Thyroid gland (tissue), 4 donors: Measurements from ENCODE around the gene ZBTB7C. TPM values are rescaled to one million over a fixed set of nuclear protein-coding genes. Genes with fewer than 3 reads are reported as not detected.
A peak's percentile ranks its signal among the peaks of the same experiment; 100 is the strongest.

Experiments
- DNase-seq, 2 donors: peaks; one replicate each; pipeline ENCODE4 v3.0.0-alpha.2; 2019
- H3K27ac ChIP-seq, 3 donors: fragments of 200-600 bp; sonication (generic); 1 replicate in 2 of 3; 2 replicates in 1 of 3; pipeline ENCODE4 v1.5.1; 2016 to 2019; ENCODE audit warnings: mild to moderate bottlenecking in 1 of 3, moderate library complexity in 1 of 3
- H3K27me3 ChIP-seq: fragments of 200-600 bp; sonication (generic); one replicate; pipeline ENCODE4 v1.5.1; 2019
- H3K36me3 ChIP-seq, 2 donors: fragments of 200-600 bp; sonication (generic); one replicate each; pipeline ENCODE4 v1.5.1; 2016 to 2019
- H3K4me1 ChIP-seq, 2 donors: fragments of 200-600 bp; sonication (generic); one replicate each; pipeline ENCODE4 v1.5.1; 2017 to 2019
- H3K4me3 ChIP-seq, 3 donors: fragments of 200-600 bp; sonication (generic); replicated peaks in 1 of 3; 1 replicate in 2 of 3; 2 replicates in 1 of 3; pipeline ENCODE4 v1.5.1; 2016; ENCODE audit warnings: mild to moderate bottlenecking in 1 of 3
- H3K9me3 ChIP-seq: fragments of 200-600 bp; sonication (generic); one replicate; pipeline ENCODE4 v1.5.1; 2017
- CTCF ChIP-seq, 6 experiments: fragments of 200-600 bp in 3 of 6; fragments of 450-650 bp in 3 of 6; sonication (generic) in 3 of 6; IDR thresholded peaks; one replicate each; pipeline ENCODE4 v1.5.1; 2016 to 2019; ENCODE audit warnings: antibody characterized with exemption in 6 of 6, mild to moderate bottlenecking in 2 of 6, inconsistent platforms in 1 of 6, moderate library complexity in 1 of 6
- POLR2A ChIP-seq, 2 donors: fragments of 450-650 bp; IDR thresholded peaks; one replicate each; pipeline ENCODE4 v1.6.1; 2017; ENCODE audit warnings: antibody characterized with exemption in 2 of 2, mild to moderate bottlenecking in 2 of 2, moderate library complexity in 1 of 2
- WGBS, 2 donors: methylation state at CpG; one replicate each; pipeline ENCODE4 v1.1.5; 2017; 5-methylcytosine and 5-hydroxymethylcytosine counted together
- intact Hi-C: fragments of 100-400 bp; cut with DNase I; formaldehyde crosslinking; loops from one replicate; pipeline ENCODE4 v1.15.1; 2023
- total RNA-seq, 4 donors: library from RNA; depleted of rRNA; stranded (reverse); fragments of >200 nt; gene quantifications; one replicate each; pipeline ENCODE4 v1.2.3, GENCODE V29; 2016

The ZBTB7C gene
- total RNA-seq, 4 donors from 2014 or later = 41.7 to 66.7 (median 49.5) TPM

GRCh38 chr18:48037481-48038271 lies 371.5 kb downstream of the ZBTB7C start:
- intact Hi-C loops = loop anchor here (5.0 to 10.0 kb wide), 3 partner anchors 187 to 380 kb away; no protein-coding TSS in a partner anchor

DNA sequence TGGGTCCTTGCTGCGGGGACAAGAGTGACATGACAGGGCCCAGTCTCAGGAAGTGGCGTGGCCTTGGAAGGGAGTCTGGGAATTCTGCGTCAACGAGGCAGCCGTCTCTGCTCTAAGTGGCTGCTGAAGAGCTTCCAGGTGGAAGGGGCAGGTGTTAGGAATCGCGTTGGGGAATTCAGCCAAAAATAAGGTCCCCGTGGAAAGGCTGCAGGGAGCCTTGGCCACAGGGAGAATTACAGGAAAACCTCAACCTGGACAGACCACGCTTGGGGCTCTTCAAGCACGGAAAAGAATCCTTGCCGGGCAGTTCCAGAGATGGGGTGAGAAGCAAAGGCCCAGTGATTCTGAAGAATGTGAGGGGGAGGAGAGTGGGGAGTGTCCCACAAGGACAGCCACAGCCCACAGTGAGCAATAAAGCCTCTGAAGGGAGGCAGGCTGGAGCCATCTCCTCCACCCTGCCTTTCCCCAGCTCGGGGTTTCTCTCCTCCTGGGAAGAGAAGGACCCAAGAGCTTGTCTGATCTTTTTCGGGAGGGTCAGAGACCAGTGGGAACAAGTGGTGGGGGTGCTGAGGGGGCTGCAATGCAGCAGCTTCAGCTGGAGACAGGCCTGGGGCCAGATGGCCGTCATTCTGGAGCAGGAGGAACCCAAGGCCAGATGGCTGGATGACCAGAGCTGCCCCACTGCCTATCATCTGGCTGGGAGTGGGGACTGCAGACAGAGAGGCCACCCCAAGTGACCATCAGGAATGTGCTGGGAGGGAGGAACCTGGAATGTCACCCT lies 372.4 kb downstream of the ZBTB7C start:
- H3K9me3 ChIP-seq = no peaks in the 10 kb centered on the region
- peak; percentile 87 for DNase-seq
- no peak overlapping the region for H3K4me3 ChIP-seq
- TF ChIP-seq CTCF (IDR thresholded peaks at IDR 0.05) (no peak), POLR2A (IDR thresholded peaks at IDR 0.05) (peak in 1 of 2 donors; percentile 44)
- WGBS, 2 donors = 33 to 43% methylated on average over 12 to 14 of the region's 14 CpGs
- H3K36me3 ChIP-seq = peaks cover 0 to 3% of the 10 kb centered on the region in 2 donors
- intact Hi-C loops = loop anchor here (5.0 to 10.0 kb wide), 3 partner anchors 188 to 380 kb away; no protein-coding TSS in a partner anchor
- no peaks in the 10 kb centered on the region for H3K27me3 ChIP-seq
- peak overlapping the region; percentile 81 to 90 (median 85) for H3K27ac ChIP-seq
- H3K4me1 ChIP-seq = peaks cover 48 to 61% of the 10 kb centered on the region in 2 donors

More at GRCh38 chr18:48037481-48038271, 371.5 kb downstream of the ZBTB7C start:
- Histone ChIP-seq H3K27me3 (no peaks in the 10 kb centered on the region), H3K4me3 (no peak overlapping the region), H3K27ac (peak overlapping the region; percentile 81 to 90 (median 85)), H3K36me3 (peaks cover 0 to 3% of the 10 kb centered on the region in 2 donors), H3K4me1 (peaks cover 48 to 61% of the 10 kb centered on the region in 2 donors), H3K9me3 (no peaks in the 10 kb centered on the region)
- peak; percentile 76 to 80 for DNase-seq
- 57 to 62% methylated on average over 11 to 13 of the region's 16 CpGs for WGBS, 2 donors
- TF ChIP-seq POLR2A (IDR thresholded peaks at IDR 0.05) = no peak
- TF ChIP-seq CTCF (IDR thresholded peaks at IDR 0.05) = peak in 4 of 6 experiments; percentile 47 to 63 (median 58)

GRCh38 chr18:48036226-48036625 lies 373.0 kb downstream of the ZBTB7C start:
- H3K36me3 ChIP-seq = peaks cover 0 to 3% of the 10 kb centered on the region in 2 donors
- WGBS, 2 donors = 79 to 84% methylated on average over 6 of the region's 6 CpGs
- peak overlapping the region; percentile 81 to 90 (median 85) for H3K27ac ChIP-seq
- TF ChIP-seq POLR2A (IDR thresholded peaks at IDR 0.05) = no peak
- TF ChIP-seq CTCF (IDR thresholded peaks at IDR 0.05) = no peak
- no peaks in the 10 kb centered on the region for H3K9me3 ChIP-seq
- no peak for DNase-seq
- intact Hi-C loops = loop anchor here (5.0 to 10.0 kb wide), 3 partner anchors 189 to 381 kb away; no protein-coding TSS in a partner anchor
- peaks cover 48 to 66% of the 10 kb centered on the region in 2 donors for H3K4me1 ChIP-seq
- H3K27me3 ChIP-seq = no peaks in the 10 kb centered on the region
- no peak overlapping the region for H3K4me3 ChIP-seq

GRCh38 chr18:48035556-48035860 lies 373.7 kb downstream of the ZBTB7C start:
- Histone ChIP-seq H3K27ac (peak overlapping the region; percentile 81 to 90 (median 85)), H3K27me3 (no peaks in the 10 kb centered on the region), H3K4me1 (peaks cover 48 to 68% of the 10 kb centered on the region in 2 donors), H3K9me3 (no peaks in the 10 kb centered on the region), H3K4me3 (no peak overlapping the region), H3K36me3 (peaks cover 0 to under 1% of the 10 kb centered on the region in 2 donors)
- DNase-seq = no peak
- TF ChIP-seq POLR2A (IDR thresholded peaks at IDR 0.05) (no peak), CTCF (IDR thresholded peaks at IDR 0.05) (no peak)
- WGBS, 2 donors = 94 to 96% methylated on average over 3 of the region's 3 CpGs
- intact Hi-C loops = loop anchor here (5.0 to 10.0 kb wide), 3 partner anchors 189 to 382 kb away; no protein-coding TSS in a partner anchor
